Kidney epithelial cell (primary cell): Measurements from ENCODE around the gene IL17RB. TPM values are rescaled to one million over a fixed set of nuclear protein-coding genes. Genes with fewer than 3 reads are reported as not detected.

Experiments
- DNase-seq: peaks from one replicate; pipeline ENCODE4 v3.0.0-alpha.2; 2010; ENCODE audit warnings: low read depth
- H3K27me3 ChIP-seq: 2 replicates; pipeline ENCODE4 v1.6.0; 2011; ENCODE audit warnings: low read length; ENCODE audit not compliant: control insufficient read depth, insufficient read depth
- H3K36me3 ChIP-seq: 2 replicates; pipeline ENCODE4 v1.5.1; 2011; ENCODE audit warnings: low read length; ENCODE audit not compliant: control insufficient read depth, insufficient read depth
- H3K4me3 ChIP-seq: 2 replicates; pipeline ENCODE4 v1.5.1; 2011; ENCODE audit warnings: low read depth, mild to moderate bottlenecking, control low read depth, low read length
- total RNA-seq: library from RNA; depleted of rRNA; stranded (reverse); fragments of >200 nt; gene quantifications from 2 replicates; pipeline ENCODE4 v1.2.3, GENCODE V29; 2015
- TF ChIP-seq, protein P1 (sequence below): IDR thresholded peaks from 2 replicates; pipeline ENCODE4 v1.5.1; 2011; ENCODE audit warnings: mild to moderate bottlenecking, moderate library complexity, low read length, control low read depth, inconsistent platforms; ENCODE audit not compliant: insufficient read depth, poor library complexity, severe bottlenecking

IL17RB gene
- total RNA-seq, 1 donor from 2014 or later: 0.04 TPM

DNA sequence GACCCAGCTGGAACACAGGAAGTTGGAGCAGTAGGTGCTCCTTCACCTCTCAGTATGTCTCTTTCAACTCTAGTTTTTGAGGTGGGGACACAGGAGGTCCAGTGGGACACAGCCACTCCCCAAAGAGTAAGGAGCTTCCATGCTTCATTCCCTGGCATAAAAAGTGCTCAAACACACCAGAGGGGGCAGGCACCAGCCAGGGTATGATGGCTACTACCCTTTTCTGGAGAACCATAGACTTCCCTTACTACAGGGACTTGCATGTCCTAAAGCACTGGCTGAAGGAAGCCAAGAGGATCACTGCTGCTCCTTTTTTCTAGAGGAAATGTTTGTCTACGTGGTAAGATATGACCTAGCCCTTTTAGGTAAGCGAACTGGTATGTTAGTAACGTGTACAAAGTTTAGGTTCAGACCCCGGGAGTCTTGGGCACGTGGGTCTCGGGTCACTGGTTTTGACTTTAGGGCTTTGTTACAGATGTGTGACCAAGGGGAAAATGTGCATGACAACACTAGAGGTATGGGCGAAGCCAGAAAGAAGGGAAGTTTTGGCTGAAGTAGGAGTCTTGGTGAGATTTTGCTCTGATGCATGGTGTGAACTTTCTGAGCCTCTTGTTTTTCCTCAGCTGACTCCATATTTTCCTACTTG, 11.9 kb downstream of the IL17RB start:
- DNase-seq: no peak
- no peak overlapping the region for H3K4me3 ChIP-seq
- no peaks in the 10 kb centered on the region for H3K36me3 ChIP-seq
- H3K27me3 ChIP-seq: no peaks in the 10 kb centered on the region
- TF ChIP-seq, protein P1, sequence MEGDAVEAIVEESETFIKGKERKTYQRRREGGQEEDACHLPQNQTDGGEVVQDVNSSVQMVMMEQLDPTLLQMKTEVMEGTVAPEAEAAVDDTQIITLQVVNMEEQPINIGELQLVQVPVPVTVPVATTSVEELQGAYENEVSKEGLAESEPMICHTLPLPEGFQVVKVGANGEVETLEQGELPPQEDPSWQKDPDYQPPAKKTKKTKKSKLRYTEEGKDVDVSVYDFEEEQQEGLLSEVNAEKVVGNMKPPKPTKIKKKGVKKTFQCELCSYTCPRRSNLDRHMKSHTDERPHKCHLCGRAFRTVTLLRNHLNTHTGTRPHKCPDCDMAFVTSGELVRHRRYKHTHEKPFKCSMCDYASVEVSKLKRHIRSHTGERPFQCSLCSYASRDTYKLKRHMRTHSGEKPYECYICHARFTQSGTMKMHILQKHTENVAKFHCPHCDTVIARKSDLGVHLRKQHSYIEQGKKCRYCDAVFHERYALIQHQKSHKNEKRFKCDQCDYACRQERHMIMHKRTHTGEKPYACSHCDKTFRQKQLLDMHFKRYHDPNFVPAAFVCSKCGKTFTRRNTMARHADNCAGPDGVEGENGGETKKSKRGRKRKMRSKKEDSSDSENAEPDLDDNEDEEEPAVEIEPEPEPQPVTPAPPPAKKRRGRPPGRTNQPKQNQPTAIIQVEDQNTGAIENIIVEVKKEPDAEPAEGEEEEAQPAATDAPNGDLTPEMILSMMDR: no peak

DNA sequence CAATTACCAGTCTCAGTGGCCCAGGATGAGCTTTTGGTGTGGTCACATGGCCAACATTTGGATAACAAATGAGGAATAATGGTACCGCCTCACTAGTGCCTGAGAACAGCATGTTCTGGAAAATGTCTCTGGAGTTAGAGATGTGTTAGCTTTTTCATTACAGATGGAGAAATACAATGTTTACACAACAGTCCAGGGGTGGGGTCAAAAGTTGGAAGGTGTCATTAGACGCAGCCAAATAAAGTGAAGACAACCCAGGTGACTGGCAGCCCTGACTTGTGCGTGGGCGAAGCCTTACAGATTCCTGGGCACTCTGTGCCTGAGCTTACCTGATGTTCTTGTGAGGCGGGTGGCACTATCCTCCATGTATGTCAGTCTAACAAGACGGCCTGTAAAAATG, 12.8 kb downstream of the IL17RB start:
- Histone ChIP-seq H3K27me3 (no peaks in the 10 kb centered on the region), H3K4me3 (no peak overlapping the region), H3K36me3 (no peaks in the 10 kb centered on the region)
- no peak for DNase-seq
- TF ChIP-seq, protein P1: no peak

DNA sequence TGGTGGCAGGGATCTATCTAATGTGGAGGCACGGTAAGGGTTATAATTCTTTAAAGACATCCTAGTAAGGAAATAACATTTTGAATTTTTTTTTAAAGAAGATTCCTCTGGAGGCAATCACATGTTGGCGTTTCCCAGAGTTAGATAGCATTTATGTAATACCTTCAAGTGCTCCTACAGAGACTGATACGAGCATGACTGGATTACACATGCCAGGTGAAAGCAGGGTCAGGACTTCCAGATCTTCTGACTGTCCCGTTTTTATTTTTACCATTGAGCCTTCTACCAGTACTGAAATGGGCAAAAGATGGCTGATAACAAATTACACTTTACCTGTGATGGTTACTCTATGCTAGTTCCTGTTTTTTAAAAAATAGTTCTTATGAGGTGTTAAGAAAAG, 13.8 kb downstream of the IL17RB start:
- Histone ChIP-seq H3K27me3 (no peaks in the 10 kb centered on the region), H3K36me3 (no peaks in the 10 kb centered on the region), H3K4me3 (no peak overlapping the region)
- no peak for DNase-seq
- TF ChIP-seq, protein P1: no peak

DNA sequence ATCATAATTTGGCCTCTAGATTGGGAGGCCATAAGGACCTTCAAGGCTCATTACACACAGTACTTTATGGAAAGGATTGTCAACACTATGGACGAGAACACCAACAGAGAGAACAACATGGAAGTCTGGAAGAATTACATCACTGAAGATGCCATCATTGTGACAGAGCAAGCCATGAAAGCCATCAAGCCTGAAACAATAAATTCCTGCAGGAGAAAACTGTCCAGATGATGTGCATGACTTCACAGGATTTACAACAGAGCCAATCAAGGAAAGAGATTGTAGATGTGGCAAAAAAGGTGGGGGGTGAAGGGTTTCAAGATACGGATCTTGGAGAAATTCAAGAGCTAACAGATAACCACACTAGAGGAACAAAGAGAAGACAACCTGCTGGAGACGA, 15.9 kb downstream of the IL17RB start:
- no peaks in the 10 kb centered on the region for H3K36me3 ChIP-seq
- H3K27me3 ChIP-seq: no peaks in the 10 kb centered on the region
- TF ChIP-seq, protein P1: no peak
- no peak for DNase-seq
- H3K4me3 ChIP-seq: no peak overlapping the region

DNA sequence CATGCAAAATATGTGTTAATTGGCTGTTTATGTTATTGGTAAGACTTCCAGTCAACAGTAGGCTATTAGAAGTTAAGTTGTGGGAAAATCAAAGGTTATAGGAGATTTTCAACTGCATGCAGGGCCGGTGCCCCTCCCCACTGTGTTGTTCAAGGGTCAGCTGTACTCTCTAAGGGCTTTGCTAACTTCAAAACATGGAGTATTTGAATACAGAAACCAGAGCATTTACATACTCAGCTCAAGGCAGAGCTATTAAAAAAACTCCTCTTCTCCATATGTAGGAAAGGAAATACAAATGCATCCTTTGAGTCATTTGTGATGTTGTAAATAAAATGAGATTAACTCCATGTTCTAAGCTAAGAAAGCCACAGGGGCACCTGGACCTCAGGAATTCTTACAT, 16.8 kb downstream of the IL17RB start:
- Histone ChIP-seq H3K4me3 (no peak overlapping the region), H3K27me3 (no peaks in the 10 kb centered on the region), H3K36me3 (no peaks in the 10 kb centered on the region)
- no peak for DNase-seq
- TF ChIP-seq, protein P1: no peak
